Hippocampal formation (tissue), 2 donors: ENCODE results near the gene NEU2.

Experiments used
- DNase-seq, 2 donors: peaks; one replicate each; lab custom pipeline; 2025; lab: John Stamatoyannopoulos, UW

NEU2 gene

DNA sequence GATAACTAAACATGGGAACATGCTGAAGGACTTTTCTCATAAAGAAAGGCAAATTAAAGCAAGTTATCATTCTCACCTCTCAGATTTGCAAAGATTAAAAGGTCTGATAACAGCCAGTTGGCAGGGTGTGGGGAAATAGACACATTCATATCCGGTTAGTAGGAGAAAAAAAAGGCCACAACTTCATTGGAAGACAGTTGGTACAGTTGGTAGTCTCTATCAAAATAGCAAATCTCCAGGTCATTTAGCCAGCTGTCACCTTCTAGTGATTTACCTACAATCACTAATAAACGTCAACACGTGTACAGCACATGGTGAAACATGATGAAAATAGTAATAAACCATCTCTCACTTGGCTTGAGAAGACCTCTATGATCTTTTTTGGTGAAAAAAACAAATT, 44.3 kb downstream of the NEU2 start:
- DNase-seq: no peak

DNA sequence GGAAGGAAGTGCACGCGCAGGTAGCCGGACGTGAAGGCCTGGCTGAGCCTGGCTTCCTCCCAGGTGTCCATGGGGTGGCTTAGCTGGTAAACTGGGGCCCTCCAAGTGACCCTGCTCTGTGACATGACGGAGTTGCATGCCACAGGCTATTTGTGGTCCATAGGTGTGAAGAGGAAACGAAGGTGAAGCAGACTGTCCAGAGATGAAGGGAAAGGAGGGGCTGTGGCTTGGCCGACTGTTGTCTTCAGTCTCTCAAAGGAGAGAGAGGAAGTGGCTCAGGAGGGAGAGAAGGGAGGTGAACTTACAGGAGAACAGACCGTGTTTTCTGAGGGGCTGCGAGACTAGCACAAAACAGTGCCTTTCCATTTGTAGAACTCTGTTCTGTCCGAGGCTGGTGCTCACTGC, 47.0 kb downstream of the NEU2 start:
- no peak for DNase-seq

GRCh38 chr2:233079953-233080835, 47.7 kb downstream of the NEU2 start:
- no peak for DNase-seq

DNA sequence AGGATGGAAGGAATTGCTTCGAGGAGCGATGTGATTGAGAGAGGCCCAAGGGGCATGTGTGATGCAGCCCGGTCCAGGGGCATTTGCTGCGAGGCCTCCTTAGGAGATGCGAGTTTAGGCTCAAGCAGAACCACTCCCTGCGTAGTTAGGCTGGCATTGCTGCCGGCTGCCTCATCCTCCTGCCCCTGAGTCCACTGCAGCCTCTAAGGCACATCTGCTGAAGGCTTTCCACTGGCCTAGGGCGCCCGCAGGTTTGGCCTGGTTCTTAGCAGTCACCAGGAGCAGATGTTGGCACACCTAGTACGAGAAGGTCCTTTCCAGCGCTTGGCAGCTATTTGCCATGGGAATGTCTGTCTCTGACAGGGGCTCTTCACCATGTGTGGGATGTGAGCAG, 48.4 kb downstream of the NEU2 start:
- no peak for DNase-seq

DNA sequence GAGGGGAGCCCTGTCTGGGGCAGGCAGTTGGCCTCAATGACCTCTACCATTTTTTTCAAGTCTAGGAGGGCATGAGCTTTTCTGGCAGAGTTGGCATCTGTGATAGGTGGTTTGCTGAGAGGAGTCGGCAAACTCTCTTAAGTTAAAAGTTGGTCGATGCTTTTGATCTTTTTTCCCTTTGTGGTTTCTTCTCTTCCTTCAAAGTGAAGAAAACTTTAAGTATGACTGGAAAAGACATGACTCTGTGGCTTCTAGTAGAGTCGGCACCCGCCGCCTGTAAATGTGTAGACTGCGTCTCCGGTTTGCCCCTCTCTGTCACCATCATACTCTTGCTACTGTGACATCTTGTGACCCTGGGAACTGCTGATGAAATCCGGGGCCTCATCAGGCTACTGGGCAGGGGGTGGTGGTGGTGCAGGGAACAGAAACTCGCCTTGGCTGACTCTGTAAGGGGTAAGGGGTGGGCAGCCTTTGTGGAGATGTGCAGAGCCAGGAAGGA, 48.8 kb downstream of the NEU2 start:
- DNase-seq: peak in 1 of 2 donors; percentile 39

GRCh38 chr2:233081731-233082221, 49.3 kb downstream of the NEU2 start:
- no peak for DNase-seq

- DNase-seq: no peak
These were observed 49.9 kb downstream of the NEU2 start for GRCh38 chr2:233082222-233082930.

DNA sequence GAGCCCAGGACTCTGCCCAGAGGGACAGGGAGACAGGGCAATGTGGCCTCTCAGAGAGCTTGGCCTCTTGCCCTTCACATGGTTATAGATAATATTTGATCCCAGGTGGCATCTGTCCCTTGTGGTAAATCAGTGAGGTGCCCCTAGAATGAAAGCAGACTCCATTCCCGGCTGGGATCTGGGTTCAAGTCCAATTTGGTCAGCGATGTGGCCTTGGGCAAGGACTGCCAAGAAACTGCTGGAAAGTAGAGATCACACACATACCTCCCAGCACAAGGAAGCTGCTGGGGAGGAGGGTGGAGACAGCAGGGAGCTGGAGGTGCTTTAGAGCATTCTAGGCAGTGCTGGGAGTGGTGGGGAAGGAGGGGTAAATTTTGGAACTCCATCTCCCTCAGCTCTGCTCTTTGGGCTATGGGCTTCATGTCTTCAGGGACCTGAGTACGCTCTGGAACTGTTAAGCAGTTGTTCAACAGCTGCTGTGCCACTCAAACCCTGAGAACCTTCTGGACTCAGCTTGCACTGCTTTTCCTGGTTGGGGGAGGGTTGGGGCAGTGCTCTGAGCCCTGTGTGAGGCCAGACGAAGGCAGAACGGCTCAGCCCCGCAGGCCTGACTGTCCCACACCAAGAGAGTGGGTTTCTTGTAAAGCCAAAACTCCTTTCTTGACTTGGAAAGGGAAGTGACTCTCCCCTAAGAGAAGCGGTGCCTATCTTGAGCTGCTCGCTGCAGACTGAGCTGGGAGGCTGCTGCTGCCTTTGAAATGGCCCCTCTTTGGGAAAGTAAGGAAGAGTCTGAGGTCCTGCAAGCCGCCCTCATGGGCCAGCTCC, 50.7 kb downstream of the NEU2 start:
- DNase-seq: peak in 1 of 2 donors; percentile 23

- DNase-seq: no peak
These were observed 51.3 kb downstream of the NEU2 start for GRCh38 chr2:233083782-233084181.

GRCh38 chr2:233084488-233084887, 52.0 kb downstream of the NEU2 start:
- peak in 1 of 2 donors; percentile 27 for DNase-seq
